Measurements from ENCODE around the gene VWC2L.

The VWC2L gene

GRCh38 chr2:214569419-214570035, 158.7 kb downstream of the VWC2L start:
- H3K4me3 Mint-ChIP-seq, result no peak overlapping the region
- H3K27me3 Mint-ChIP-seq, result no peaks in the 10 kb centered on the region
- no peaks in the 10 kb centered on the region for H3K36me3 Mint-ChIP-seq (ENCODE audit: low read depth)
- no peaks in the 10 kb centered on the region for H3K4me1 Mint-ChIP-seq (ENCODE audit: low read depth)
- no peaks in the 10 kb centered on the region for H3K9me3 Mint-ChIP-seq
- no peak overlapping the region for H3K27ac Mint-ChIP-seq
- intact Hi-C loops (cut with micrococcal nuclease), result no loop called here

- Mint-ChIP-seq H3K4me1 (ENCODE audit: low read depth) (no peaks in the 10 kb centered on the region), H3K36me3 (ENCODE audit: low read depth) (no peaks in the 10 kb centered on the region), H3K9me3 (no peaks in the 10 kb centered on the region), H3K27me3 (no peaks in the 10 kb centered on the region), H3K4me3 (no peak overlapping the region), H3K27ac (no peak overlapping the region)
- intact Hi-C loops (cut with micrococcal nuclease), result no loop called here
These were observed 163.4 kb downstream of the VWC2L start for GRCh38 chr2:214574084-214574781.

DNA sequence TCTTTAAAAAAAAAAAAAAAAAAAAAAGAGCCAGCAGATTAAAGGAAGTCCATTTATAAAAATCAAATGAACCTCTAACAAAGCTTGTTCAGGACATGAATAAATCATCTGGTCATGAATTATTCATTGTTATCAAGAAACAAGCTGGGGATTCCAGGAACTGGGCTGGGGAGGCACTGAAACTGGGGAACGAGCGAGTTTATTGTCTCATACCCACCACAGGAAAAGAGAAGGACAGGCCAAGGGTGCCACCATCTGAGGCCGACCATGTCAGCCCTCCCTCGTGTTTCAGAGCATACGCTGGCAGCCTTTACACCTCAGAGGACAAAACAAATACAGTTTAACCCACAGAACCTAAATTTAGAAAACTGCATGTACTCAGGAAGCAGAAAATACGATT, 164.2 kb downstream of the VWC2L start:
- H3K27me3 Mint-ChIP-seq, result no peaks in the 10 kb centered on the region
- H3K4me1 Mint-ChIP-seq (ENCODE audit: low read depth), result no peaks in the 10 kb centered on the region
- intact Hi-C loops (cut with micrococcal nuclease), result no loop called here
- H3K27ac Mint-ChIP-seq, result no peak overlapping the region
- no peaks in the 10 kb centered on the region for H3K9me3 Mint-ChIP-seq
- H3K36me3 Mint-ChIP-seq (ENCODE audit: low read depth), result no peaks in the 10 kb centered on the region
- H3K4me3 Mint-ChIP-seq, result no peak overlapping the region

GRCh38 chr2:214575465-214575864, 164.6 kb downstream of the VWC2L start:
- Mint-ChIP-seq H3K4me1 (ENCODE audit: low read depth) (no peaks in the 10 kb centered on the region), H3K4me3 (no peak overlapping the region), H3K36me3 (ENCODE audit: low read depth) (no peaks in the 10 kb centered on the region), H3K9me3 (no peaks in the 10 kb centered on the region), H3K27ac (no peak overlapping the region), H3K27me3 (no peaks in the 10 kb centered on the region)
- intact Hi-C loops (cut with micrococcal nuclease), result no loop called here

DNA sequence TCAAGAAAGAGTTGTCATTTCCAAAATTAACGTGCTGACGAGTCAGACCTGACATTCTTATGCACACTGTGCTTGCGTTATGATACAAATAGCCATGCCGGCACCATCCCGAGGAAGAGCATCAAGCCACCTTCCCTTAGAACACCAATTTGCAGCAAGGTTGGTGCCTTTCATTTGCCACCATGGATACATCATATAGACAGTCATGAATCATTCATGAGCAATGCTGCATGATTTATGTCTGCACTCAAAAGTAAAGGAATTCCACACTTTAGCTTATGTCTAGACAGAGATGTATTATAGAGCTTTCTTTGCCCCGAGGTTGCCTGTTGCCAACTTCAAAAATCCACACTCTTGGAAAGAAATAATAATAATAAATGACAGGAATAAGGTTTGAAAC, 166.9 kb downstream of the VWC2L start:
- H3K4me1 Mint-ChIP-seq (ENCODE audit: low read depth), result no peaks in the 10 kb centered on the region
- H3K27me3 Mint-ChIP-seq, result no peaks in the 10 kb centered on the region
- H3K27ac Mint-ChIP-seq, result no peak overlapping the region
- no peaks in the 10 kb centered on the region for H3K36me3 Mint-ChIP-seq (ENCODE audit: low read depth)
- no peaks in the 10 kb centered on the region for H3K9me3 Mint-ChIP-seq
- intact Hi-C loops (cut with micrococcal nuclease), result no loop called here
- no peak overlapping the region for H3K4me3 Mint-ChIP-seq

DNA sequence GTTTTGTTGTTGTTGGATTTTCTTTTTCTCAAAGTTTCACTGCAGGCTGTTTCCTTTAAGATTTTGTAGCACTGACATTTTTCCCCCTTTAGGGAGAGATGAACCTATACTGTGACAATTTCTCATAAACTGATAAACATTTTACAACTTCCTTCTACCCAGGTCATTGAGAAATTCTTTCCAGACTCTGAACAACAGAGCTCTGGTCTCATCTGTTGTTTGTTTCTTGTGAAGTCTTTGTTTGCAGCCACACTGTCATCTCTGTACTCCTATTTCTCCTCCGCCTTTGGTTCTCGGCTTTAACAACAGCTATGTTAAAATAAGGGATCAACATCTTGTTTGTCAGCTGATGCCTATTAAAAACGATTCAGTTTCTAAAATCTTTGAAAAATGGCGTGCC, 167.6 kb downstream of the VWC2L start:
- H3K27ac Mint-ChIP-seq, result no peak overlapping the region
- H3K36me3 Mint-ChIP-seq (ENCODE audit: low read depth), result no peaks in the 10 kb centered on the region
- no peaks in the 10 kb centered on the region for H3K27me3 Mint-ChIP-seq
- H3K4me3 Mint-ChIP-seq, result no peak overlapping the region
- no peaks in the 10 kb centered on the region for H3K4me1 Mint-ChIP-seq (ENCODE audit: low read depth)
- intact Hi-C loops (cut with micrococcal nuclease), result no loop called here
- no peaks in the 10 kb centered on the region for H3K9me3 Mint-ChIP-seq

DNA sequence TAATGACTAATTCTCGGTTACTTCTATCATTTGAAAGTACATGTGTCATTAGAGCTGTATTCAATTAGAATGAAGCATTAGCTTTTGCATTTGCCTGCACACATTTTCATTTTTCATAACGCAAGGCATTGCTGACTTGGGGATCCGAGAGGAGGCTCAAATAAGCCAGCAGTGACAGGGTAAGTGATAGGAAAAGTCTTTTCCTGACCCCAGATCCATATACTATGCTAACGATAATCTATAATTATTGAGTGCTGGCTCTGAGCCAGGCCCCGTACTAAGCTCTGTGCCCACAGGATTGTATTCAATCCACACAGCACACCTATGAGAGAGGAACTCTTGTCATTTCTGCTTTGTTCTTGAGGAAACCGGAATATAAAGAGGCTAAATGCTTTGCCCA, 168.2 kb downstream of the VWC2L start:
- no peak overlapping the region for H3K4me3 Mint-ChIP-seq
- H3K4me1 Mint-ChIP-seq (ENCODE audit: low read depth), result no peaks in the 10 kb centered on the region
- no peaks in the 10 kb centered on the region for H3K9me3 Mint-ChIP-seq
- H3K27me3 Mint-ChIP-seq, result no peaks in the 10 kb centered on the region
- no peak overlapping the region for H3K27ac Mint-ChIP-seq
- no peaks in the 10 kb centered on the region for H3K36me3 Mint-ChIP-seq (ENCODE audit: low read depth)
- intact Hi-C loops (cut with micrococcal nuclease), result no loop called here

- no peaks in the 10 kb centered on the region for H3K4me1 Mint-ChIP-seq (ENCODE audit: low read depth)
- no peaks in the 10 kb centered on the region for H3K9me3 Mint-ChIP-seq
- no peak overlapping the region for H3K27ac Mint-ChIP-seq
- no peaks in the 10 kb centered on the region for H3K27me3 Mint-ChIP-seq
- intact Hi-C loops (cut with micrococcal nuclease), result no loop called here
- H3K36me3 Mint-ChIP-seq (ENCODE audit: low read depth), result no peaks in the 10 kb centered on the region
- no peak overlapping the region for H3K4me3 Mint-ChIP-seq
These were observed 176.6 kb downstream of the VWC2L start for GRCh38 chr2:214587442-214587841.

DNA sequence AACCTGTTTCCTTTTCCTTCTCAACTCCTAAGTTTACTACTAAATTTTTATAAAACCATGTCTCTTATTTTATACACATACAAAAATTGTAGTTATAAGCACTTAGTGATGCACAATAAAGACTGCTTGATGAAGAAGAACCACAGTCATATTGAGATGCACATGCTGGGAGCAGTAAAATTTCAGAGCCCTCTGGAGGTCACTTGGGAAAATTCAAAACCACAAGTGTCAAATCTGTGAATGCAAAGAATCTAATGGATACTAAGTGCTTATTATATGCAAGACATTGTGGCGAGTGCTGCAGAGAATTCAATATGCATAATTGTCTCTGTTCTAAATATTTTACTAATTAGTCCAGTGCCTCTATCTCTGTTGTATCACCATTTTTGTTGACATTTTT, 180.5 kb downstream of the VWC2L start:
- intact Hi-C loops (cut with micrococcal nuclease), result no loop called here
- no peaks in the 10 kb centered on the region for H3K27me3 Mint-ChIP-seq

GRCh38 chr2:214592011-214592410, 181.2 kb downstream of the VWC2L start:
- no peak overlapping the region for H3K4me3 Mint-ChIP-seq
- intact Hi-C loops (cut with micrococcal nuclease), result no loop called here
- H3K27ac Mint-ChIP-seq, result no peak overlapping the region
- H3K4me1 Mint-ChIP-seq (ENCODE audit: low read depth), result no peaks in the 10 kb centered on the region
- H3K36me3 Mint-ChIP-seq (ENCODE audit: low read depth), result no peaks in the 10 kb centered on the region
- no peaks in the 10 kb centered on the region for H3K27me3 Mint-ChIP-seq
- no peaks in the 10 kb centered on the region for H3K9me3 Mint-ChIP-seq

More for the DNA sequence above, 180.5 kb downstream of the VWC2L start:
- Mint-ChIP-seq H3K27ac (no peak overlapping the region), H3K9me3 (no peaks in the 10 kb centered on the region), H3K4me1 (ENCODE audit: low read depth) (no peaks in the 10 kb centered on the region), H3K36me3 (ENCODE audit: low read depth) (no peaks in the 10 kb centered on the region), H3K4me3 (no peak overlapping the region)

GRCh38 chr2:214593727-214594126, 182.9 kb downstream of the VWC2L start:
- H3K9me3 Mint-ChIP-seq, result no peaks in the 10 kb centered on the region
- H3K36me3 Mint-ChIP-seq (ENCODE audit: low read depth), result no peaks in the 10 kb centered on the region

GRCh38 chr2:214601852-214602633, 191.2 kb downstream of the VWC2L start:
- no peaks in the 10 kb centered on the region for H3K4me1 Mint-ChIP-seq (ENCODE audit: low read depth)
- intact Hi-C loops (cut with micrococcal nuclease), result no loop called here
- no peak overlapping the region for H3K27ac Mint-ChIP-seq
- H3K36me3 Mint-ChIP-seq (ENCODE audit: low read depth), result no peaks in the 10 kb centered on the region
- H3K27me3 Mint-ChIP-seq, result no peaks in the 10 kb centered on the region
- H3K4me3 Mint-ChIP-seq, result no peak overlapping the region
- no peaks in the 10 kb centered on the region for H3K9me3 Mint-ChIP-seq

More at GRCh38 chr2:214593727-214594126, 182.9 kb downstream of the VWC2L start:
- H3K27me3 Mint-ChIP-seq, result no peaks in the 10 kb centered on the region
- H3K4me1 Mint-ChIP-seq (ENCODE audit: low read depth), result no peaks in the 10 kb centered on the region
- H3K27ac Mint-ChIP-seq, result no peak overlapping the region
- no peak overlapping the region for H3K4me3 Mint-ChIP-seq
- intact Hi-C loops (cut with micrococcal nuclease), result no loop called here

DNA sequence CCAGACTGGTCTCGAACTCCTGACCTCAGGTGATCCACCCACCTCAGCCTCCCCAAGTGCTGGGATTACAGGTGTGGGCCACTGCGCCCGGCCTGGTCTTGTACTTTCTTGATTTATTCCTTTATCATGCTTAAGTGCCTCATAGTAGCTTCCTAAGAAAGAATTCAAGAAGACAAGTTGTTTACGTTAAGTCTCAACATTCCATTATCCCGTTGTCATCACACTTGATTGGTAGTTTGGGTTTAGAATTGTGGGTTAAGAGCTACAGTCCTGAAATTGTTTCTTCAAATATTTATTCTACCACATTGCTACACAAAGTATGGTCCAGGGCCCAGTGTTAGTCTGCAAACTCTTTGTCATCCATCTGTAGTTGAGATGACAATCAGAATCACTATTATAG, 194.0 kb downstream of the VWC2L start:
- no peak overlapping the region for H3K27ac Mint-ChIP-seq
- intact Hi-C loops (cut with micrococcal nuclease), result no loop called here
- no peaks in the 10 kb centered on the region for H3K4me1 Mint-ChIP-seq (ENCODE audit: low read depth)
- no peaks in the 10 kb centered on the region for H3K36me3 Mint-ChIP-seq (ENCODE audit: low read depth)
- no peak overlapping the region for H3K4me3 Mint-ChIP-seq
- no peaks in the 10 kb centered on the region for H3K27me3 Mint-ChIP-seq
- H3K9me3 Mint-ChIP-seq, result no peaks in the 10 kb centered on the region

- Mint-ChIP-seq H3K36me3 (ENCODE audit: low read depth) (no peaks in the 10 kb centered on the region), H3K4me1 (ENCODE audit: low read depth) (no peaks in the 10 kb centered on the region), H3K4me3 (no peak overlapping the region), H3K27ac (no peak overlapping the region), H3K9me3 (no peaks in the 10 kb centered on the region), H3K27me3 (no peaks in the 10 kb centered on the region)
- intact Hi-C loops (cut with micrococcal nuclease), result no loop called here
These were observed 196.2 kb downstream of the VWC2L start for GRCh38 chr2:214607051-214607450.

All from dendritic cell treated with granulocyte-macrophage colony-stimulating factor and Interleukin-4, amounts not matched to agents 40 ng/mL and 50 ng/mL, for 4 days (primary cell).